ENCODE measurements around the gene SLC30A2. TPM values are rescaled to one million over a fixed set of nuclear protein-coding genes. Genes with fewer than 3 reads are reported as not detected.
A peak's percentile ranks its signal among the peaks of the same experiment; 100 is the strongest.

The SLC30A2 gene
- total RNA-seq, 2 experiments from 2014 or later: not detected

GRCh38 chr1:25990702-25991395 is 55.1 kb downstream of the SLC30A2 start:
- H3K27ac Mint-ChIP-seq: peak overlapping the region; percentile 86
- peak; percentile 92 for ATAC-seq
- no peaks in the 10 kb centered on the region for H3K9me3 Mint-ChIP-seq (ENCODE audit: insufficient read depth)
- DNase-seq: peak; percentile 68
- CTCF ChIA-PET: interaction anchor here (1.0 to 5.8 kb wide), 11 partner anchors 8 to 171 kb away, joined by 3 to 72 read pairs (median 4); no protein-coding TSS in a partner anchor
- POLR2A ChIA-PET: interaction anchor here (0.6 to 3.4 kb wide), 6 partner anchors 15 to 426 kb away, joined by 3 to 23 read pairs (median 4); partner anchors contain the start of gene STMN1
- peak overlapping the region; percentile 85 for H3K4me3 Mint-ChIP-seq
- H3K36me3 Mint-ChIP-seq (ENCODE audit: low read depth): peaks cover 21% of the 10 kb centered on the region
- no peaks in the 10 kb centered on the region for H3K27me3 Mint-ChIP-seq (ENCODE audit: low read depth)
- H3K4me1 Mint-ChIP-seq (ENCODE audit: low read depth): peaks cover 47% of the 10 kb centered on the region

GRCh38 chr1:25990251-25990650 is 55.7 kb downstream of the SLC30A2 start:
- H3K4me1 Mint-ChIP-seq (ENCODE audit: low read depth): peaks cover 49% of the 10 kb centered on the region
- peaks cover 27% of the 10 kb centered on the region for H3K36me3 Mint-ChIP-seq (ENCODE audit: low read depth)
- ChIA-PET POLR2A (interaction anchor here (0.9 to 3.4 kb wide), 6 partner anchors 15 to 94 kb away, joined by 3 to 23 read pairs (median 4); partner anchors contain the start of gene STMN1), CTCF (interaction anchor here (1.0 to 5.8 kb wide), 11 partner anchors 9 to 170 kb away, joined by 3 to 72 read pairs (median 4); no protein-coding TSS in a partner anchor)
- DNase-seq (no peak), ATAC-seq (peak; percentile 20)
- peak overlapping the region; percentile 86 for H3K27ac Mint-ChIP-seq
- H3K9me3 Mint-ChIP-seq (ENCODE audit: insufficient read depth): no peaks in the 10 kb centered on the region
- H3K27me3 Mint-ChIP-seq (ENCODE audit: low read depth): no peaks in the 10 kb centered on the region
- H3K4me3 Mint-ChIP-seq: peak overlapping the region; percentile 85

- POLR2A ChIA-PET: interaction anchor here (0.8 to 3.4 kb wide), 7 partner anchors 14 to 94 kb away, joined by 3 to 23 read pairs (median 3); partner anchors contain the start of gene STMN1
- peak overlapping the region; percentile 86 for H3K27ac Mint-ChIP-seq
- DNase-seq (no peak), ATAC-seq (no peak)
- H3K4me1 Mint-ChIP-seq (ENCODE audit: low read depth): peaks cover 51% of the 10 kb centered on the region
- H3K9me3 Mint-ChIP-seq (ENCODE audit: insufficient read depth): no peaks in the 10 kb centered on the region
- H3K4me3 Mint-ChIP-seq: peak overlapping the region; percentile 85
- CTCF ChIA-PET: interaction anchor here (0.8 to 5.8 kb wide), 10 partner anchors 8 to 169 kb away, joined by 3 to 72 read pairs (median 4); partner anchors contain the start of gene PAFAH2
- H3K27me3 Mint-ChIP-seq (ENCODE audit: low read depth): no peaks in the 10 kb centered on the region
- peaks cover 27% of the 10 kb centered on the region for H3K36me3 Mint-ChIP-seq (ENCODE audit: low read depth)
Measured at GRCh38 chr1:25989440-25990234, 56.3 kb downstream of the SLC30A2 start.

- ChIA-PET CTCF (interaction anchor here (0.8 to 5.8 kb wide), 4 partner anchors 9 to 93 kb away, joined by 4 to 72 read pairs (median 28); partner anchors contain the start of gene PAFAH2), POLR2A (interaction anchor here (0.6 to 3.4 kb wide), 2 partner anchors 82 to 1068 kb away, joined by 3 to 23 read pairs; partner anchors contain the start of gene STMN1)
- Mint-ChIP-seq H3K27ac (no peak overlapping the region), H3K9me3 (ENCODE audit: insufficient read depth) (no peaks in the 10 kb centered on the region), H3K36me3 (ENCODE audit: low read depth) (peaks cover 37% of the 10 kb centered on the region), H3K4me1 (ENCODE audit: low read depth) (peaks cover 43% of the 10 kb centered on the region), H3K4me3 (no peak overlapping the region), H3K27me3 (ENCODE audit: low read depth) (no peaks in the 10 kb centered on the region)
- ATAC-seq (no peak), DNase-seq (no peak)
Measured at GRCh38 chr1:25987951-25988350, 58.0 kb downstream of the SLC30A2 start.

Other genes starting within 250 kb of the SLC30A2 start
- 1 to 10 TPM; 4.5 to 5.1 TPM for gene SELENON, start 245.9 kb downstream of the SLC30A2 start, total RNA-seq
- 10 to 100 TPM; 26.2 to 26.7 TPM for gene MTFR1L, start 226.2 kb downstream of the SLC30A2 start, total RNA-seq
- gene AUNIP, start 186.7 kb downstream of the SLC30A2 start, total RNA-seq: 1 to 10 TPM; 7.8 to 9.1 TPM
- 1 to 10 TPM; 3.2 to 3.3 TPM for gene PAQR7, start 170.4 kb downstream of the SLC30A2 start, total RNA-seq
- 100 to 1,000 TPM; 740 to 781 TPM for gene STMN1, start 139.7 kb downstream of the SLC30A2 start, total RNA-seq
- 10 to 100 TPM in 1 of 2 experiments, 1 to 10 TPM in 1; 9.1 to 10.9 TPM for gene PAFAH2, start 48.1 kb downstream of the SLC30A2 start, total RNA-seq
- not detected for gene EXTL1, start 24.3 kb downstream of the SLC30A2 start, total RNA-seq
- under 1 TPM in 1 of 2 experiments, not detected in 1; 0.23 TPM for gene TRIM63, start 21.5 kb upstream of the SLC30A2 start, total RNA-seq
- 10 to 100 TPM; 21.3 to 25.4 TPM for gene PDIK1L, start 65.7 kb upstream of the SLC30A2 start, total RNA-seq
- gene FAM110D, start 113.0 kb upstream of the SLC30A2 start, total RNA-seq: not detected
- not detected for gene C1orf232, start 122.8 kb upstream of the SLC30A2 start, total RNA-seq
- gene ZNF593, start 123.8 kb upstream of the SLC30A2 start, total RNA-seq: 10 to 100 TPM; 28.4 to 31.1 TPM
- not detected for gene ZNF593OS, start 125.7 kb upstream of the SLC30A2 start, total RNA-seq
- gene CNKSR1, start 131.4 kb upstream of the SLC30A2 start, total RNA-seq: 1 to 10 TPM; 1.4 to 2.2 TPM
- not detected for gene CATSPER4, start 144.5 kb upstream of the SLC30A2 start, total RNA-seq
- gene CEP85, start 188.1 kb upstream of the SLC30A2 start, total RNA-seq: 10 to 100 TPM; 48.7 to 49.1 TPM
- gene SH3BGRL3, start 234.0 kb upstream of the SLC30A2 start, total RNA-seq: 100 to 1,000 TPM; 795 to 814 TPM

All from activated CD8-positive, alpha-beta T cell treated with anti-CD3 and anti-CD28 coated beads, Interleukin-2, amount 10 ng/mL, durations not matched to agents 7 days and 5 days (primary cell).